Mammary epithelial cell (primary cell): ENCODE results near the gene UBE2J2.

ENCODE experiments used
- CTCF ChIP-seq, 2 donors: IDR thresholded peaks in 1 of 2; conservative IDR thresholded peaks in 1 of 2; 2 replicates each; pipeline ENCODE4 v1.5.1; 2011 to 2012; ENCODE audit warnings: inconsistent platforms in 2 of 2, low read length in 2 of 2, mild to moderate bottlenecking in 2 of 2, control low read depth in 1 of 2, low read depth in 1 of 2; ENCODE audit not compliant: insufficient read depth in 1 of 2; ENCODE audit errors: extremely low read depth in 1 of 2
- EZH2 ChIP-seq: IDR thresholded peaks from 2 replicates; pipeline ENCODE4 v1.6.1; 2012; ENCODE audit warnings: low read length, inconsistent platforms, borderline replicate concordance

DNA sequence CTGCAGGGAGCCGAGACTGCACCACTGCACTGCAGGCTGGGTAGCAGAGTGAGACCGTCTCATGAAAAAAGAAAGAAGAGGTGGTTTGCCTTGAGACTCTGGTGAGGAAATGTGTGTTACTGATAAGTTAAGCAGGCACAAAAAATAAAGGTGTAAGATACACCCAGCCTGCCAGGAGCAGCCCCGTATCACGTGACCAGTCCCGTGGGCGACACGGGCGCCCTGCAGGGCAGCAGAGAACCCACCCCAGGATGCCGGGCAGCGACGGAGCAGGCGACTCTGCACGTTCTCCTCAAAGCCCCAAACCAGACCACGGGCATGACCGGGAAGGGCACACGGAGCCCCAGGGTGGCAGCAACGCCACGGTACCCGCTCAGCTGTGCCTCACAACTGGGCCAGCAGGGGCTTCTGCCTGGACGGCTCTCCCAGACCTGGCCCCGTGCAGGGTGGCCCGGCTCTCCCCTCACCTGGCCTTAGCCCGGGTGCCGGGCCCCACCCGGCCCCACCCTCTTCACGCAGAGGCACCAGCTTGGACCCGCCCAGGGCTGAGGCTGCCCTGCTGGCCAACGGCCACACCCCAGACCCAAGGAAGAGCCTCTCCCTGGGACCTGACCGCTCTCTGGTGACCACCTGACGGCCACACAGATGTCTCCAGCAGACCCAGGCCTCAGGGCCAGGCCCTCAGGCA is 51.6 kb downstream of the UBE2J2 start:
- TF ChIP-seq CTCF (conservative IDR thresholded peaks at IDR 0.05 in 1 of 2, IDR thresholded peaks at IDR 0.05 in 1 of 2; ENCODE audit: extremely low read depth in 1 of 2, insufficient read depth in 1 of 2, low read depth in 1 of 2, low read length in 2 of 2), result no peak
- TF ChIP-seq EZH2, result no peak
